ENCODE data around the gene DNAJC9.
"Not testable (repeated sequence)": the region's sequence is repeated elsewhere in the genome, so short reads cannot be mapped to it uniquely, and the experiment has no call there.

Gene DNAJC9

GRCh38 chr10:73246646-73247508 is at the start of gene DNAJC9:
Gene DNAJC9, minus strand, starts transcription at chr10:73247255. Its CDS starts 66 bp downstream, at chr10:73247189.
- DNase-seq (ENCODE audit: low spot score), result peak; percentile 96

GRCh38 chr10:73293461-73293860 is 46.4 kb upstream of the DNAJC9 start:
- DNase-seq (ENCODE audit: low spot score), result no peak

- DNase-seq (ENCODE audit: low spot score), result no peak
Observed at GRCh38 chr10:73289958-73290357, 42.9 kb upstream of the DNAJC9 start.

- DNase-seq (ENCODE audit: low spot score), result no peak
Observed at GRCh38 chr10:73287441-73287840, 40.4 kb upstream of the DNAJC9 start.

- DNase-seq (ENCODE audit: low spot score), result no peak
Observed at GRCh38 chr10:73281097-73281496, 34.0 kb upstream of the DNAJC9 start.

GRCh38 chr10:73264423-73264822 is 17.4 kb upstream of the DNAJC9 start:
- DNase-seq (ENCODE audit: low spot score), result no peak

GRCh38 chr10:73263693-73264347 is 16.8 kb upstream of the DNAJC9 start:
- DNase-seq (ENCODE audit: low spot score), result peak; percentile 35

GRCh38 chr10:73262880-73263555 is 16.0 kb upstream of the DNAJC9 start:
- no peak for DNase-seq (ENCODE audit: low spot score)

- DNase-seq (ENCODE audit: low spot score), result peak; percentile 43
Observed at GRCh38 chr10:73262105-73262730, 15.2 kb upstream of the DNAJC9 start.

- no peak for DNase-seq (ENCODE audit: low spot score)
Observed at GRCh38 chr10:73261362-73261995, 14.4 kb upstream of the DNAJC9 start.

GRCh38 chr10:73258612-73259011 is 11.6 kb upstream of the DNAJC9 start:
- DNase-seq (ENCODE audit: low spot score), result not testable (repeated sequence)

GRCh38 chr10:73253225-73253555 is 6.1 kb upstream of the DNAJC9 start:
- DNase-seq (ENCODE audit: low spot score), result peak; percentile 14

- peak; percentile 94 for DNase-seq (ENCODE audit: low spot score)
Observed at GRCh38 chr10:73252445-73253224, 5.6 kb upstream of the DNAJC9 start, which contains the start of gene MRPS16. Gene MRPS16, minus strand, starts transcription at chr10:73252644. Its CDS starts 162 bp downstream, at chr10:73252482.

- peak; percentile 81 for DNase-seq (ENCODE audit: low spot score)
Observed at GRCh38 chr10:73251683-73252444, 4.8 kb upstream of the DNAJC9 start.

GRCh38 chr10:73248259-73248724 is 1.2 kb upstream of the DNAJC9 start:
- DNase-seq (ENCODE audit: low spot score), result no peak

- DNase-seq (ENCODE audit: low spot score), result no peak
Observed at GRCh38 chr10:73247509-73248258, 629 bp upstream of the DNAJC9 start.

GRCh38 chr10:73246322-73246645 is 771 bp downstream of the DNAJC9 start:
- no peak for DNase-seq (ENCODE audit: low spot score)

- DNase-seq (ENCODE audit: low spot score), result no peak
Observed at GRCh38 chr10:73244866-73245477, 2.1 kb downstream of the DNAJC9 start.

GRCh38 chr10:73239908-73240307 is 7.1 kb downstream of the DNAJC9 start:
- no peak for DNase-seq (ENCODE audit: low spot score)

Measured in GM03348 (cell line).